Measurements from ENCODE around the gene EIF4EBP2.
A peak's percentile ranks its signal among the peaks of the same experiment; 100 is the strongest.

Gene EIF4EBP2

DNA sequence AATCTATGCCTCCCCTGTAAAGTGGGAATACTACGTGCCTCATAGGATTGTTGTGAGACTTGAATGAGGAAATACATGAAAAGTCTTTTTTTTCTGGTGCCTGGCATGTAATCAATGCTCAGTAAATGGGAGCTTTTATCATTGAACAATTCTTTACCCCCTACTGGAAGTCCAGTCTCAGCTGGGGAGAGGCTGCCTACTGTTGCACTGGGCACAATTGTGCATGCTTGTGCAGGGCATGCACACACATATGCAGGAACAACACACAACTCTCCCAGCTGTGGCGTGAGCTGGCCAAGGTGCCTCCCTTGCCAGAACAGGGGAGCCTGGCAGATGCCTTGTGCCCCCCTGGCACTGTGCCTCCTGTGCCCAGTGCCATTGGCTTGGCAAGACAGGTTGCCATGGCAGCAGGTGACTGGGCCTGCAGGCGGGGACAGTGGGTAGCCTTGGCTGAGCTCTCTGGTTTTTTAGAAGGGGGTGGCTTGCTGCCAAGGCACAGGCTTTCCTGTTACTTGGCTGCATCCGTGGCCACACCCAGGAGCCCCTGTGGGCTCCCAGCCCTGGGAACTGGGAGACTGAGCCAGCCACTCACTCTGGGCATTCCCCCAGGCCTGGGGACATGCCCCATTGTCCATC lies 58.5 kb downstream of the EIF4EBP2 start:
- no peak for ATAC-seq

DNA sequence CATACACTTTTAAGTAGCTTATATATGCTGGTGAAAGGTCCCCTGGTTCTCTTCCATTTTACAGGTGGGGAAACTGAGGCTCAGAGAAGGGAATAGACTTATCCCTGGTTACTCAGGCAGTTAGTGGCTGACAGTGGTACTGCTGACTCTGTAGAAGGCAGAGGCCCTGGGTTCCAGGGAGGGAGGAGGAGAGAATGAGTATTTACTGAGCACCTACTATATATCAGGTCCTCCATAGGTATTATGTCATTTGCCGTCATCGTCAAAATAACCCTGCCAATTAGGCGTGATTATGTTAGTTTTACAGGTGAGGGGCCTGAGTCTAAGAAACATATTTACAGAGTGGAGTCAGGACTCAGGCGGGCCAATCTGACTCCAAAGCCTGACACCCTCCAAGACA lies 61.3 kb downstream of the EIF4EBP2 start:
- no peak for ATAC-seq

DNA sequence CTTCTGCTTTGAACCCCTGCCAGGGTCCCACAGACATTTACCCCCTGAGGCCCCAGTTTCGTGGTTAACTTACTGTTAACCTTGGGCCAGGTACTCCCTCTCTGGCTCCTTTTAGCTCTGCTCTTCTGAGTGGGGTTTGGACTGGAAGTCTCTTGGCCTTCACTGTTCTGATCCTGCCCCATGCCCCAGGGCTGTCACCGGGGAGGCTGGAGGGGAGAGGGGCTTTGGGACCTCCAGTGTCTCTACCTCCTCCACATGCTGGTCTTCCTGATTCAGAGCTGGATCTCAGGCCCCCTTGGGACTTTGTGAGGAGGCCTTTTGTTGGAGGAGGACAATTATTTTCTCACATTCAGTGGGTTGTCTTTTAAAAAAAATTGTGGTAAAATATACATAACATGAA lies 61.9 kb downstream of the EIF4EBP2 start:
- no peak for ATAC-seq

- no peak for ATAC-seq
Observed at GRCh38 chr10:70466951-70467350, 63.0 kb downstream of the EIF4EBP2 start.

GRCh38 chr10:70472799-70473454 lies 69.0 kb downstream of the EIF4EBP2 start:
- ATAC-seq = no peak

- no peak for ATAC-seq
Observed at GRCh38 chr10:70474780-70475179, 70.8 kb downstream of the EIF4EBP2 start.

DNA sequence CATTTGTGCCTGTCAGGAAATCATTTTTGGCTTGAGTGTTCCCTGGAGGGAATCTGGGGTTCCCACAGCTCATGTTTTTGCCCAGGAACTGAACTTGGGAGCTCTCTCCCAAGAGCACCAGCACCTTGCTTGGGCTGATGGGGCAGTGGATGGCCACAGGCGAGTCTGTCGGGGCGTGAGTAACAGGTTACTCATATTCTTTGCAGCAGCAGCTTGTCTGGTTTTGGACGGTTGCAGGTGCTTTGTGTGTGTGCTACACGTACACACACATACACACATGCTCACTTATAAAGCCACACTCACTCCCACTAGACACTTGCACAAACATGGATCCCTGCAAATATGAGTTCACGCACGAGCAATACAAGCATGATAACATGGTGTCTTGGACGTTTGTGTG lies 71.7 kb downstream of the EIF4EBP2 start:
- ATAC-seq = peak; percentile 21 to 22

DNA sequence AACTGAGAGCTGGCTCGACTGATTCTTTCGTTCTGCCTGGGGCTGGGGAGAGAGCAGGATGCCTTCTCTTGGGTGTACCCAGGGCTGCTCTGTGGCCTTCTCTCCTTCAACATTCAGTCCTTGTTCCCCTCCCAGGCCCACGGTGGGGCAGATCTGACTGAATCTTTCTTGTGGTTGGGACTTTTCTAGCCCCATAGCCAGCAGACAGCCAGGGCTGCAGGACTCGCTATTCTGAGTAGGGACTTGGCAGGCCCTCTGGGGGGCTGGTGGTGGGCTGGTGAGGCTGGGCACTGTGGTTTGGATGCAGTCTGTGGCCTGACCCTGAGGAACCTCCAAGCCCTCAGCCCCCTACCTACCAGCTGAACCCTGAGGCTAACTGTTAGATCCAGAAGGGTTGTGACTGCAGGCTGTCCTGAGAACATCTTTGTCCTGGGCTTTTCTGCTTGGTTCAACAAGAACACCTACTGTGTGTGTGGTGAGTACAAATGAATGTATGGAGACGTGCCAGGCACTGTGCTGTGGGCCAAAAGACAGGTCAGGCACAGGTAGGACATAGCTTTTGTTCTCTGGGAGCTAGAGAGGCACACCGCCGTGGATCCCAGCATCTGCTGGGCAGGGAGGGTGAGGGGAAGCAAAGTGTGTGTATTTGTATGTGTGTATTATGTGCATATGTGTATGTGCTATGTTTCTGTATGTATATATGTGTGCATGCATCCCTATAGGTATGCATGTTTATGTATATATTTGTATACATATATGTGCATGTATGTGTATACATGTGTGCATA lies 72.5 kb downstream of the EIF4EBP2 start:
- ATAC-seq = no peak

DNA sequence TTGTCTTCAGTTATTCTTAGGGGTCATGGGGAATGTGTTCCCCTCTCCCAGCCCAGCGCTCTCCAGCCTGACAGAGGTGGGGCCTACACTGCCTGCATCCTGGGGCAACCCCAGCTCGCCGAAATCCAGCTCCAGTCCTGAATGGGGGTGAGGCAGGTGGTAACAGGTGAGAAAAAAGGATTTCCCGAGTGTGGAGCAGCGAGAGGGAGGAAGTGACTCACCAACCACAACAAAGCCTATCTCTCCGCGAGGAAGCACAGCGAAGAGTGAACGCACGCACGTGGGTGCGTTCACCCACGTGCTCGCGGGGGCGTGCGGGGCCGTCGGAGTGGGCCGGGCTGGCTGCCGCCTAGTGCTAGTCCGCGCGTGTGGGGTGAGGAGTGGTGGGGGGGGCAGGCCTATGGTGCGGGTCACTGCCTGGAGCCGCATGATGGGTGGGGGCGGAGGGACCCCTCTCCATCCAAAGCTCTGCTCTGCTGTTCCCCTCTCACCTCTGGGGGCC lies 73.8 kb downstream of the EIF4EBP2 start:
- peak; percentile 55 to 68 for ATAC-seq
